Natural killer cell (primary cell): ENCODE results near the gene FAF2. TPM values are rescaled to one million over a fixed set of nuclear protein-coding genes. Genes with fewer than 3 reads are reported as not detected.

Source experiments
- ATAC-seq, 3 donors: fragments of 150-1000 bp in 2 of 3; fragments of 200-7000 bp in 1 of 3; cut with Tn5 transposase; 1 replicate in 1 of 3; 2 replicates in 2 of 3; pipeline ENCODE4 v1.10.0; 2021; ENCODE audit warnings: mild to moderate bottlenecking in 2 of 3, moderate library complexity in 2 of 3
- DNase-seq, 2 donors: peaks; one replicate each; pipeline versions ENCODE4 v3.0.0 to v3.0.0-alpha.2; 2013 to 2021; ENCODE audit warnings: mixed read lengths in 1 of 2
- H3K27ac ChIP-seq: one replicate; pipeline ENCODE4 v1.5.1; 2013; ENCODE audit warnings: mild to moderate bottlenecking, low read length
- H3K27me3 ChIP-seq: one replicate; pipeline ENCODE4 v1.6.1; 2013; ENCODE audit warnings: low read length; ENCODE audit not compliant: control insufficient read depth, insufficient read depth
- H3K36me3 ChIP-seq: one replicate; pipeline ENCODE4 v1.6.1; 2013; ENCODE audit warnings: low read length; ENCODE audit not compliant: control insufficient read depth, insufficient read depth
- H3K4me1 ChIP-seq: one replicate; pipeline ENCODE4 v1.6.1; 2013; ENCODE audit warnings: low read length; ENCODE audit not compliant: control insufficient read depth, insufficient read depth
- H3K4me3 ChIP-seq: one replicate; pipeline ENCODE4 v1.5.1; 2013; ENCODE audit warnings: low read length
- H3K9me3 ChIP-seq: one replicate; pipeline ENCODE4 v1.6.1; 2013; ENCODE audit warnings: low read length; ENCODE audit not compliant: control insufficient read depth, insufficient read depth
- H3K27ac Mint-ChIP-seq, 2 donors: one replicate each; pipeline ENCODE4 v1.8.0; 2022; ENCODE audit warnings: mild to moderate bottlenecking in 2 of 2, mixed read lengths in 2 of 2, moderate library complexity in 1 of 2
- H3K27me3 Mint-ChIP-seq, 2 donors: one replicate each; pipeline ENCODE4 v1.8.0; 2022; ENCODE audit warnings: low read depth in 2 of 2, mixed read lengths in 2 of 2
- H3K36me3 Mint-ChIP-seq: one replicate; pipeline ENCODE4 v1.8.0; 2022; ENCODE audit warnings: mixed read lengths
- H3K4me1 Mint-ChIP-seq, 2 donors: one replicate each; pipeline ENCODE4 v1.8.0; 2022; ENCODE audit warnings: mixed read lengths in 2 of 2
- H3K4me3 Mint-ChIP-seq: one replicate; pipeline ENCODE4 v1.8.0; 2022; ENCODE audit warnings: mild to moderate bottlenecking, moderate library complexity, mixed read lengths
- H3K9me3 Mint-ChIP-seq, 2 donors: one replicate each; pipeline ENCODE4 v1.8.0; 2022; ENCODE audit warnings: mixed read lengths in 2 of 2
- CTCF ChIP-seq: fragments of 200-600 bp; IDR thresholded peaks from one replicate; pipeline ENCODE4 v1.8.0; 2022; ENCODE audit warnings: antibody characterized with exemption
- whole genome bisulfite sequencing: methylation state at CpG from one replicate; pipeline ENCODE4 v1.1.7; 2013; ENCODE audit warnings: missing lambda C conversion rate; ENCODE audit not compliant: insufficient coverage; 5-methylcytosine and 5-hydroxymethylcytosine counted together
- intact Hi-C: fragments of 100-400 bp; cut with micrococcal nuclease; formaldehyde crosslinking; loops from one replicate; pipeline ENCODE4 v1.14.2; 2022
- total RNA-seq, 4 donors: library from RNA; stranded (reverse); fragments of 120-200 nt in 1 of 4; gene quantifications; one replicate each; pipeline versions ENCODE4 v1.2.3 to v1.2.4, GENCODE V29; 2013 to 2022

FAF2 gene
- total RNA-seq, 3 donors from 2014 or later (not counting 1 experiment from before 2014, with no cell fraction given) = 32.1 to 32.5 (median 32.1) TPM

- ATAC-seq (no peak), DNase-seq (no peak)
- Mint-ChIP-seq H3K4me3 (no peak overlapping the region), H3K9me3 (no peaks in the 10 kb centered on the region), H3K4me1 (peaks cover 27 to 28% of the 10 kb centered on the region in 2 donors), H3K27ac (peak overlapping the region in 1 of 2 donors; percentile 14), H3K27me3 (no peaks in the 10 kb centered on the region), H3K36me3 (peaks cover 29% of the 10 kb centered on the region)
- Histone ChIP-seq H3K27ac (no peak overlapping the region), H3K27me3 (no peaks in the 10 kb centered on the region), H3K4me1 (peaks cover 12% of the 10 kb centered on the region), H3K36me3 (peaks cover 66% of the 10 kb centered on the region), H3K9me3 (no peaks in the 10 kb centered on the region), H3K4me3 (no peak overlapping the region)
- 84% methylated on average over 3 of the region's 3 CpGs for WGBS
- intact Hi-C loops = no loop called here
- TF ChIP-seq CTCF = no peak
Measured at GRCh38 chr5:176491101-176491502, 42.9 kb downstream of the FAF2 start.

GRCh38 chr5:176491901-176492300 is 43.7 kb downstream of the FAF2 start:
- H3K27ac ChIP-seq = no peak overlapping the region
- Mint-ChIP-seq H3K27me3 (no peaks in the 10 kb centered on the region), H3K9me3 (no peaks in the 10 kb centered on the region), H3K4me3 (no peak overlapping the region), H3K27ac (peak overlapping the region in 1 of 2 donors; percentile 0), H3K4me1 (peaks cover 21 to 28% of the 10 kb centered on the region in 2 donors), H3K36me3 (peaks cover 23% of the 10 kb centered on the region)
- DNase-seq = no peak
- intact Hi-C loops = no loop called here
- 97% methylated on average over 8 of the region's 8 CpGs for WGBS
- H3K36me3 ChIP-seq = peaks cover 70% of the 10 kb centered on the region
- no peak overlapping the region for H3K4me3 ChIP-seq
- H3K27me3 ChIP-seq = no peaks in the 10 kb centered on the region
- H3K4me1 ChIP-seq = peaks cover 12% of the 10 kb centered on the region
- no peaks in the 10 kb centered on the region for H3K9me3 ChIP-seq
- no peak for ATAC-seq
- TF ChIP-seq CTCF = no peak

- Histone ChIP-seq H3K36me3 (peaks cover 74% of the 10 kb centered on the region), H3K27me3 (no peaks in the 10 kb centered on the region), H3K4me1 (peaks cover 8% of the 10 kb centered on the region), H3K9me3 (no peaks in the 10 kb centered on the region), H3K4me3 (no peak overlapping the region), H3K27ac (no peak overlapping the region)
- WGBS = 100% methylated on average over 3 of the region's 3 CpGs
- ATAC-seq (no peak), DNase-seq (no peak)
- H3K9me3 Mint-ChIP-seq = no peaks in the 10 kb centered on the region
- H3K4me1 Mint-ChIP-seq = peaks cover 18 to 28% of the 10 kb centered on the region in 2 donors
- peak overlapping the region in 1 of 2 donors; percentile 0 for H3K27ac Mint-ChIP-seq
- no peak for TF ChIP-seq CTCF
- intact Hi-C loops = no loop called here
- H3K36me3 Mint-ChIP-seq = peaks cover 26% of the 10 kb centered on the region
- no peaks in the 10 kb centered on the region for H3K27me3 Mint-ChIP-seq
- H3K4me3 Mint-ChIP-seq = no peak overlapping the region
Measured at GRCh38 chr5:176492431-176492830, 44.2 kb downstream of the FAF2 start.

GRCh38 chr5:176497852-176498251 is 49.7 kb downstream of the FAF2 start:
- Mint-ChIP-seq H3K27ac (no peak overlapping the region), H3K4me3 (no peak overlapping the region), H3K27me3 (no peaks in the 10 kb centered on the region), H3K9me3 (no peaks in the 10 kb centered on the region), H3K36me3 (peaks cover 44% of the 10 kb centered on the region), H3K4me1 (peaks cover 0 to 10% of the 10 kb centered on the region in 2 donors)
- ATAC-seq = no peak
- Histone ChIP-seq H3K9me3 (no peaks in the 10 kb centered on the region), H3K4me3 (no peak overlapping the region), H3K4me1 (no peaks in the 10 kb centered on the region), H3K27ac (no peak overlapping the region), H3K36me3 (peaks cover 75% of the 10 kb centered on the region), H3K27me3 (no peaks in the 10 kb centered on the region)
- intact Hi-C loops = no loop called here
- no peak for DNase-seq
- no peak for TF ChIP-seq CTCF
- 95% methylated on average over 8 of the region's 9 CpGs for WGBS
